Measurements from ENCODE around the gene COPRS. TPM values are rescaled to one million over a fixed set of nuclear protein-coding genes. Genes with fewer than 3 reads are reported as not detected.
"Not testable (repeated sequence)": the region's sequence is repeated elsewhere in the genome, so short reads cannot be mapped to it uniquely, and the experiment has no call there.

Gene COPRS
- total RNA-seq, 1 donor from 2014 or later: 29.7 TPM

GRCh38 chr17:31843070-31843745 is 15.8 kb downstream of the COPRS start:
- DNase-seq: peak; percentile 29

- DNase-seq: peak; percentile 71
Observed at GRCh38 chr17:31842195-31843069, 16.6 kb downstream of the COPRS start.

GRCh38 chr17:31841850-31842194 is 17.2 kb downstream of the COPRS start:
- DNase-seq: no peak

- no peak for DNase-seq
Observed at GRCh38 chr17:31838636-31839225, 20.3 kb downstream of the COPRS start.

GRCh38 chr17:31835984-31836383 is 23.1 kb downstream of the COPRS start:
- DNase-seq: no peak

- no peak for DNase-seq
Observed at GRCh38 chr17:31834448-31834847, 24.6 kb downstream of the COPRS start.

GRCh38 chr17:31832746-31833145 is 26.3 kb downstream of the COPRS start:
- DNase-seq: no peak

GRCh38 chr17:31830971-31831858 is 27.8 kb downstream of the COPRS start:
- DNase-seq: no peak

- DNase-seq: no peak
Observed at GRCh38 chr17:31829649-31830048, 29.4 kb downstream of the COPRS start.

- not testable (repeated sequence) for DNase-seq
Observed at GRCh38 chr17:31828955-31829354, 30.1 kb downstream of the COPRS start.

GRCh38 chr17:31825961-31826691 is 32.9 kb downstream of the COPRS start:
- no peak for DNase-seq

- peak; percentile 46 for DNase-seq
Observed at GRCh38 chr17:31824766-31825360, 34.2 kb downstream of the COPRS start.

- no peak for DNase-seq
Observed at GRCh38 chr17:31823014-31823413, 36.0 kb downstream of the COPRS start.

- DNase-seq: no peak
Observed at GRCh38 chr17:31820691-31821435, 38.2 kb downstream of the COPRS start.

GRCh38 chr17:31819578-31819977 is 39.5 kb downstream of the COPRS start:
- no peak for DNase-seq

- not testable (repeated sequence) for DNase-seq
Observed at GRCh38 chr17:31818863-31819262, 40.2 kb downstream of the COPRS start.

GRCh38 chr17:31815212-31815730 is 43.8 kb downstream of the COPRS start:
- DNase-seq: no peak

- peak; percentile 11 for DNase-seq
Observed at GRCh38 chr17:31811101-31811500, 47.9 kb downstream of the COPRS start.

GRCh38 chr17:31809876-31810275 is 49.2 kb downstream of the COPRS start:
- DNase-seq: not testable (repeated sequence)

- no peak for DNase-seq
Observed at GRCh38 chr17:31808521-31809050, 50.5 kb downstream of the COPRS start.
